KMS-11 (cell line): ENCODE data around the gene ZFR.

Experiments
- H2AFZ ChIP-seq: fragments of 200-600 bp; sonication (generic); 2 replicates; pipeline ENCODE4 v1.6.1; 2016; ENCODE audit warnings: antibody characterized with exemption, mixed run types, low read depth
- H3K27ac ChIP-seq: fragments of 200-600 bp; sonication (generic); 2 replicates; pipeline ENCODE4 v1.6.1; 2016; ENCODE audit warnings: mild to moderate bottlenecking, mixed run types
- H3K27me3 ChIP-seq: fragments of 200-600 bp; sonication (generic); 2 replicates; pipeline ENCODE4 v1.6.1; 2017; ENCODE audit warnings: mild to moderate bottlenecking, low read depth, mixed run types, moderate library complexity; ENCODE audit not compliant: insufficient read depth
- H3K36me3 ChIP-seq: fragments of 200-600 bp; sonication (generic); 2 replicates; pipeline ENCODE4 v1.6.1; 2017; ENCODE audit warnings: mild to moderate bottlenecking, mixed run types; ENCODE audit not compliant: insufficient read depth
- H3K4me1 ChIP-seq: fragments of 200-600 bp; sonication (generic); 2 replicates; pipeline ENCODE4 v1.6.1; 2016; ENCODE audit warnings: mild to moderate bottlenecking, low read depth, mixed run types; ENCODE audit not compliant: poor library complexity, severe bottlenecking
- H3K4me2 ChIP-seq: fragments of 200-600 bp; sonication (generic); 2 replicates; pipeline ENCODE4 v1.7.0; 2016; ENCODE audit warnings: mild to moderate bottlenecking, mixed run types
- H3K4me3 ChIP-seq: fragments of 200-600 bp; sonication (generic); IDR thresholded peaks from 2 replicates; pipeline ENCODE4 v1.6.1; 2017; ENCODE audit warnings: low read depth, low read length, mixed read lengths; ENCODE audit not compliant: insufficient read depth
- H3K79me2 ChIP-seq: fragments of 200-600 bp; sonication (generic); 2 replicates; pipeline ENCODE4 v1.6.1; 2016; ENCODE audit warnings: low read depth, mixed run types; ENCODE audit not compliant: insufficient read depth
- H3K9ac ChIP-seq: fragments of 200-600 bp; sonication (generic); 2 replicates; pipeline ENCODE4 v1.6.1; 2016; ENCODE audit warnings: mild to moderate bottlenecking, mixed run types
- H4K20me1 ChIP-seq: fragments of 200-600 bp; sonication (generic); 2 replicates; pipeline ENCODE4 v1.6.1; 2016; ENCODE audit warnings: mild to moderate bottlenecking, mixed run types; ENCODE audit not compliant: insufficient read depth
- CTCF ChIP-seq: fragments of 200-600 bp; sonication (generic); conservative IDR thresholded peaks from 2 replicates; pipeline ENCODE4 v1.6.1; 2017; ENCODE audit warnings: low read depth, mild to moderate bottlenecking, antibody characterized with exemption, low read length, moderate library complexity, mixed read lengths

ZFR gene

GRCh38 chr5:32475334-32476097 lies 31.0 kb upstream of the ZFR start:
- Histone ChIP-seq H3K4me3 (no peak overlapping the region), H4K20me1 (no peaks in the 10 kb centered on the region), H3K36me3 (no peaks in the 10 kb centered on the region), H3K4me1 (no peaks in the 10 kb centered on the region), H3K27me3 (no peaks in the 10 kb centered on the region), H3K4me2 (no peak overlapping the region), H3K27ac (no peak overlapping the region), H3K79me2 (no peaks in the 10 kb centered on the region), H3K9ac (no peak overlapping the region), H2AFZ (no peak overlapping the region)
- no peak for TF ChIP-seq CTCF

- Histone ChIP-seq H3K9ac (no peak overlapping the region), H3K4me2 (no peak overlapping the region)
These were observed 29.8 kb upstream of the ZFR start for GRCh38 chr5:32474209-32474854.

GRCh38 chr5:32473072-32473471 lies 28.5 kb upstream of the ZFR start:
- Histone ChIP-seq H3K36me3 (no peaks in the 10 kb centered on the region), H3K79me2 (no peaks in the 10 kb centered on the region), H3K4me2 (no peak overlapping the region), H3K4me3 (no peak overlapping the region), H3K27ac (no peak overlapping the region), H3K9ac (no peak overlapping the region), H2AFZ (no peak overlapping the region), H3K4me1 (no peaks in the 10 kb centered on the region), H3K27me3 (no peaks in the 10 kb centered on the region), H4K20me1 (no peaks in the 10 kb centered on the region)
- TF ChIP-seq CTCF: no peak

More at GRCh38 chr5:32474209-32474854, 29.8 kb upstream of the ZFR start:
- no peaks in the 10 kb centered on the region for H4K20me1 ChIP-seq
- H3K27me3 ChIP-seq: no peaks in the 10 kb centered on the region
- H3K36me3 ChIP-seq: no peaks in the 10 kb centered on the region
- no peak for TF ChIP-seq CTCF
- no peak overlapping the region for H2AFZ ChIP-seq
- H3K79me2 ChIP-seq: no peaks in the 10 kb centered on the region
- no peak overlapping the region for H3K4me3 ChIP-seq
- no peaks in the 10 kb centered on the region for H3K4me1 ChIP-seq
- no peak overlapping the region for H3K27ac ChIP-seq

GRCh38 chr5:32471784-32472183 lies 27.2 kb upstream of the ZFR start:
- Histone ChIP-seq H3K4me1 (no peaks in the 10 kb centered on the region), H4K20me1 (no peaks in the 10 kb centered on the region), H3K27me3 (no peaks in the 10 kb centered on the region), H3K27ac (no peak overlapping the region), H3K4me3 (no peak overlapping the region), H2AFZ (no peak overlapping the region), H3K9ac (no peak overlapping the region), H3K36me3 (no peaks in the 10 kb centered on the region), H3K79me2 (no peaks in the 10 kb centered on the region), H3K4me2 (no peak overlapping the region)
- no peak for TF ChIP-seq CTCF
